OCI-LY1 (cell line): ENCODE results near the gene TAF4.

Experiments
- H2AFZ ChIP-seq: fragments of 200-600 bp; sonication (generic), shearing (Covaris generic); 2 replicates; pipeline ENCODE4 v1.6.0; 2014; ENCODE audit warnings: antibody characterized with exemption, mild to moderate bottlenecking, low read length
- H3F3A ChIP-seq: fragments of 200-600 bp; sonication (generic), shearing (Covaris generic); 2 replicates; pipeline ENCODE4 v1.6.0; 2014; ENCODE audit warnings: mild to moderate bottlenecking, antibody characterized with exemption, low read length, moderate library complexity; ENCODE audit not compliant: insufficient read depth
- H3K27ac ChIP-seq: fragments of 200-600 bp; sonication (generic); 2 replicates; pipeline ENCODE4 v1.5.1; 2014; ENCODE audit warnings: low read length, mixed run types, mild to moderate bottlenecking, low read depth; ENCODE audit not compliant: poor library complexity, severe bottlenecking
- H3K27me3 ChIP-seq: fragments of 200-600 bp; sonication (generic); 2 replicates; pipeline ENCODE4 v1.6.0; 2014; ENCODE audit warnings: antibody characterized with exemption, mild to moderate bottlenecking, low read length, moderate library complexity; ENCODE audit not compliant: insufficient read depth
- H3K36me3 ChIP-seq: fragments of 200-600 bp; sonication (generic); 2 replicates; pipeline ENCODE4 v1.6.1; 2014; ENCODE audit warnings: mild to moderate bottlenecking, antibody characterized with exemption, low read length, moderate library complexity, mixed read lengths; ENCODE audit not compliant: insufficient read depth
- H3K4me1 ChIP-seq: fragments of 200-600 bp; sonication (generic); 2 replicates; pipeline ENCODE4 v1.5.1; 2014; ENCODE audit warnings: mild to moderate bottlenecking, low read length, moderate library complexity; ENCODE audit not compliant: insufficient read depth, severe bottlenecking
- H3K4me2 ChIP-seq: fragments of 200-600 bp; sonication (generic), shearing (Covaris generic); 2 replicates; pipeline ENCODE4 v1.6.1; 2014; ENCODE audit warnings: low read length
- H3K4me3 ChIP-seq: fragments of 200-600 bp; sonication (generic); 2 replicates; pipeline ENCODE4 v1.5.1; 2014; ENCODE audit warnings: low read length, low read depth, mild to moderate bottlenecking, mixed read lengths; ENCODE audit not compliant: poor library complexity, severe bottlenecking
- H3K79me2 ChIP-seq: fragments of 200-600 bp; shearing (Covaris generic); 2 replicates; pipeline ENCODE4 v1.6.1; 2016; ENCODE audit warnings: mixed run types, low read length, mixed read lengths; ENCODE audit not compliant: insufficient read depth
- H3K9ac ChIP-seq: fragments of 200-600 bp; sonication (generic), shearing (Covaris generic); 2 replicates; pipeline ENCODE4 v1.6.1; 2014; ENCODE audit warnings: mild to moderate bottlenecking, low read length, mixed read lengths
- H3K9me2 ChIP-seq: fragments of 200-600 bp; sonication (generic), shearing (Covaris generic); 2 replicates; pipeline ENCODE4 v1.6.1; 2014; ENCODE audit warnings: low read depth, mild to moderate bottlenecking, low read length, mixed read lengths
- H3K9me3 ChIP-seq: fragments of 200-600 bp; shearing (Covaris generic); 2 replicates; pipeline ENCODE4 v1.6.1; 2014; ENCODE audit warnings: low read length, mixed read lengths
- H4K20me1 ChIP-seq: fragments of 200-600 bp; sonication (generic), shearing (Covaris generic); 2 replicates; pipeline ENCODE4 v1.6.0; 2016; ENCODE audit warnings: mild to moderate bottlenecking, low read length; ENCODE audit not compliant: insufficient read depth
- CTCF ChIP-seq: fragments of 200-600 bp; sonication (generic), shearing (Covaris generic); IDR thresholded peaks from 2 replicates; pipeline ENCODE4 v1.5.1; 2017; ENCODE audit warnings: mild to moderate bottlenecking, antibody characterized with exemption, low read length, moderate library complexity, mixed read lengths
- EZH2 ChIP-seq: fragments of 200-600 bp; sonication (generic), shearing (Covaris generic); IDR thresholded peaks from 2 replicates; pipeline ENCODE4 v1.8.0; 2017; ENCODE audit warnings: borderline replicate concordance, mixed run types, mild to moderate bottlenecking, antibody characterized with exemption, low read length, moderate library complexity, mixed read lengths

Gene TAF4

GRCh38 chr20:61979090-61979489, 86.6 kb downstream of the TAF4 start:
- no peaks in the 10 kb centered on the region for H3K9me3 ChIP-seq
- 0 out of 2 replicates have a peak, but pooled peaks cover 8% of the 10 kb centered on the region for H3F3A ChIP-seq
- no peak overlapping the region for H3K4me2 ChIP-seq
- no peak overlapping the region for H3K9ac ChIP-seq
- no peaks in the 10 kb centered on the region for H3K9me2 ChIP-seq
- no peaks in the 10 kb centered on the region for H3K27me3 ChIP-seq
- no peaks in the 10 kb centered on the region for H3K79me2 ChIP-seq
- no peak overlapping the region for H3K27ac ChIP-seq
- no peak overlapping the region for H3K4me3 ChIP-seq
- H3K36me3 ChIP-seq = peaks cover 20% of the 10 kb centered on the region
- H4K20me1 ChIP-seq = no peaks in the 10 kb centered on the region
- TF ChIP-seq EZH2 = no peak
- no peak for TF ChIP-seq CTCF
- H2AFZ ChIP-seq = no peak overlapping the region
- peaks cover 2% of the 10 kb centered on the region for H3K4me1 ChIP-seq

GRCh38 chr20:61978491-61978890, 87.2 kb downstream of the TAF4 start:
- no peak overlapping the region for H3K27ac ChIP-seq
- peaks cover 26% of the 10 kb centered on the region for H3K36me3 ChIP-seq
- H3K79me2 ChIP-seq = no peaks in the 10 kb centered on the region
- no peaks in the 10 kb centered on the region for H3K27me3 ChIP-seq
- H3K9me3 ChIP-seq = no peaks in the 10 kb centered on the region
- no peak overlapping the region for H3K4me2 ChIP-seq
- H3K9ac ChIP-seq = no peak overlapping the region
- TF ChIP-seq CTCF (no peak), EZH2 (no peak)
- 0 out of 2 replicates have a peak, but pooled peaks cover 6% of the 10 kb centered on the region for H3F3A ChIP-seq
- H3K4me1 ChIP-seq = no peaks in the 10 kb centered on the region
- no peak overlapping the region for H3K4me3 ChIP-seq
- H3K9me2 ChIP-seq = no peaks in the 10 kb centered on the region
- no peaks in the 10 kb centered on the region for H4K20me1 ChIP-seq
- no peak overlapping the region for H2AFZ ChIP-seq

GRCh38 chr20:61977419-61977786, 88.3 kb downstream of the TAF4 start:
- H3K4me2 ChIP-seq = no peak overlapping the region
- no peaks in the 10 kb centered on the region for H3K9me3 ChIP-seq
- no peaks in the 10 kb centered on the region for H3K9me2 ChIP-seq
- no peaks in the 10 kb centered on the region for H3F3A ChIP-seq
- H4K20me1 ChIP-seq = no peaks in the 10 kb centered on the region
- H3K27ac ChIP-seq = no peak overlapping the region
- peaks cover 37% of the 10 kb centered on the region for H3K36me3 ChIP-seq
- H3K9ac ChIP-seq = no peak overlapping the region
- no peaks in the 10 kb centered on the region for H3K79me2 ChIP-seq
- no peak overlapping the region for H2AFZ ChIP-seq
- no peaks in the 10 kb centered on the region for H3K4me1 ChIP-seq
- TF ChIP-seq CTCF = no peak
- TF ChIP-seq EZH2 = no peak
- H3K4me3 ChIP-seq = no peak overlapping the region
- H3K27me3 ChIP-seq = no peaks in the 10 kb centered on the region
